Activated naive CD8-positive, alpha-beta T cell (primary cell): Measurements from ENCODE around the gene TRPC4AP.

Source experiments
- H3K27ac Mint-ChIP-seq: one replicate; pipeline ENCODE4 v1.8.0; 2021; ENCODE audit warnings: mixed read lengths
- H3K27me3 Mint-ChIP-seq: one replicate; pipeline ENCODE4 v1.8.0; 2021; ENCODE audit warnings: mixed read lengths
- H3K36me3 Mint-ChIP-seq: one replicate; pipeline ENCODE4 v1.8.0; 2021; ENCODE audit warnings: mixed read lengths
- H3K4me1 Mint-ChIP-seq: one replicate; pipeline ENCODE4 v1.8.0; 2021; ENCODE audit warnings: low read depth, mixed read lengths
- H3K4me3 Mint-ChIP-seq: one replicate; pipeline ENCODE4 v1.8.0; 2021; ENCODE audit warnings: mild to moderate bottlenecking, mixed read lengths
- H3K9me3 Mint-ChIP-seq: one replicate; pipeline ENCODE4 v1.8.0; 2021; ENCODE audit warnings: low read depth, mixed read lengths

Gene TRPC4AP

DNA sequence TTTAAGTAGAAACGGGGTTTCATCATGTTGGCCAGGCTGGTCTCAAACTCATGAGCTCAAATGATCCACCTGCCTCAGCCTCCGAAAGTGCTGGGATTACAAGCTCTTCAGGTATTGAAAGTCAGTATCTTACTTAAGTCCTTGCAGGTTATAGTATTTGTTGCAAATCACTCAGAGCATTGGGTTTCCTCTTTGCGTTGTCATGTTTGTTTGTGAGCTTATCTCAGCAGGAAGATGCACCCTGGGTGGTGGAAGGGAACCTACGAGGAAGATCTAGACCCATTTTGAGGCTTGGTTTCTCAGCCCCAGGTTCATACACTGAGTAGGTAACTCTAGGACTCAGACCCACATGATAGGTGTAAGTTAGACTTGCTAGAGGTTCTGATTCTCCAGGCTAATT, 118.4 kb downstream of the TRPC4AP start:
- no peaks in the 10 kb centered on the region for H3K4me1 Mint-ChIP-seq
- H3K4me3 Mint-ChIP-seq = no peak overlapping the region
- H3K9me3 Mint-ChIP-seq = no peaks in the 10 kb centered on the region
- peaks cover 2% of the 10 kb centered on the region for H3K27me3 Mint-ChIP-seq
- H3K27ac Mint-ChIP-seq = no peak overlapping the region
- H3K36me3 Mint-ChIP-seq = peaks cover 2% of the 10 kb centered on the region

DNA sequence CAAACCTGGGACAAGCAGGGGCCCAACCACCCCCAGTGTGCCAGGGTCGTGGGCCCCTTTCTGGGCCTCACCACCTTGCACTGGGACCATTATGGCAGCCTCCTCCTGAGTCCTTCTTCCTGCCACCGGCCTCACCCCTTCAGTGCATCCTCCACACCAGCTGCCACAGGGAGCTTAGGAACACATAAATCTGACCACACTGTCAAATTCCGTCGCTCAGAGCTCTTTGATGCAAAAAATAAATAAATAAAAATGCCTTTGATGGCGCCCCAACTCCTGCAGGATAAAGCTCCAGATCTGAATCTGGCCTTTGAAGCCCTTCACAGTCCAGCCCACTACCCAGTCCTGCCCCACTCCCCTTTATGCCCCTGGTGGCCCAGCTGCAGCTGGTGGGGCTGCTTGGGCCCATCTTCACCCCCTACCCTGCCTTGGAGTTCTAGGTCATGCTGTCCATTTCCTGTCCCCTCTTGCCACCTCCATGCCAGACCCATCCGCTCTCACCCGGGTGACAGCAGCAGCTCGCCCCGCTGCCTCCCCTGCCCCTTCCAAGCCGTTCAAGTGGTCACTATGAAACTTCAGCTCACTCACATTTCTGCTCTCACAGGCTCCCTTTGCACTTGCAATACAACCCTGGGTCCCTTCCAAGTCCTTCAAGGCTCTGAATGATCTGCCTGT, 120.9 kb downstream of the TRPC4AP start:
- H3K9me3 Mint-ChIP-seq = no peaks in the 10 kb centered on the region
- no peak overlapping the region for H3K4me3 Mint-ChIP-seq
- H3K4me1 Mint-ChIP-seq = no peaks in the 10 kb centered on the region
- peaks cover 2% of the 10 kb centered on the region for H3K36me3 Mint-ChIP-seq
- H3K27ac Mint-ChIP-seq = no peak overlapping the region
- no peaks in the 10 kb centered on the region for H3K27me3 Mint-ChIP-seq

DNA sequence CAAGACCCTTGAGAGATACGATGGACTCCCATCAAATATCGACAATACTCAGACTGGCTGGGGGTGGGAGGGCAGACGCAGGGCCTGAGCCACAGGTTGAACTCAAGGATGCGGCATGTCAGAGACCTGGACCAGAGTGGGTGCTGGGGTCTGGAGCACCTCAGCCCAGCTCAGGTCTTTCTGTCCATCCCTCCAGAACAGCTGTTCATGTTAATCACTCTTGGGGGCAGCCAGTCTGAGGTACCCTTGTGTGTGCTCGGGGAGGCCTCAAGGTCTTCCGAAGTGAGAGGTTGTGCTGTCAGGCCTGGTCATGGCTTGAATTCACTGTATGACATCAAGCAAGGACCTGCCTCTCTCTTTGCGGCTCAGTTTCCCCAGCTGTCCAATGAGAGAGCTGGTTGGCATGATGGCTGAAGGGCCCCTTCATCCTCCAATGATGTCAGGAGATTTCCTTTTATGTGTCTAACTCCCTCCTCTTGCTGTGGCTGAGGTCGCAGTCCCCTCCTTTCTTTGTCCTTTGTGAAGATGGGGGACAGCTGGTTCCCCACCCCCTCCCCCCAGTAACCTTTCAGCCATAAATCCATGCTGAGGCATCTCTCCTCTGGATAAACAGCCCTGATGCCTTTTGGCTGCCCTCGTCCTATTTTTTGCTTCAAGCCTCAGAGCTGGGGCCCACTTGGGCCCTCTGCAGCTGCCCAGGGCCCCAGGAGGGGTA, 121.6 kb downstream of the TRPC4AP start:
- Mint-ChIP-seq H3K9me3 (no peaks in the 10 kb centered on the region), H3K27me3 (no peaks in the 10 kb centered on the region), H3K4me1 (no peaks in the 10 kb centered on the region), H3K4me3 (no peak overlapping the region), H3K36me3 (peaks cover 2% of the 10 kb centered on the region), H3K27ac (no peak overlapping the region)

DNA sequence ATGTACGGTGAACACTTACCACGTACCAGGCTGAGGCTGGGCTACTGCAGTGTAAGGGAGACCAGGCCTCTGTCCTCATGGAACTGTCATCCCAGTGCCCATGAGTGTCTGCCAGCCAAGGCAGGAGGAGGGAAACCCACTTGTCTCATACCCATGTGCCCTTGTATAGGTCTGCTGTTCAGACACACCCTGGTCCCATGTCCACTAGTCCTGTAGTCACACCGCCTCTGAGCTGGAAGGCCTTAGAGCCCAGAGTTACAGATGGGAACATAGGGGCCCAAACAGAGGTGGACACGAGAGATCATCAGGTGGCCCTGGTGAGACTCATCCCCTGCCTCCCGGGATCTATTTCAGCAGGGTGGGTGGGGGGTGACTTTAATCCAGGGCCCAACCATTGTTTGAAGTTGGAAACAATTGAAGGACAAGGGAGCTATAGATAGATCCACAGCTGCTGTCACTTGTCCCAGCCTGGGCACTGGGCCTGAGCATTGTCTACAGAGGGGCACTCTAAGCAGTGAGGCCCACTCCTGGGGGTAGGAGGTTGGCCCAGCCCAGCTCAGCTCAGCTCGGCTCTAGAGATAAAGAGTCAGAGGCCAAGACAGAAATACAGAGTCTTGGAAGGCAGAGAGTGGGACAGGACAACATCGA, 122.3 kb downstream of the TRPC4AP start:
- Mint-ChIP-seq H3K4me3 (no peak overlapping the region), H3K27me3 (no peaks in the 10 kb centered on the region), H3K4me1 (no peaks in the 10 kb centered on the region), H3K36me3 (peaks cover 2% of the 10 kb centered on the region), H3K9me3 (no peaks in the 10 kb centered on the region), H3K27ac (no peak overlapping the region)

DNA sequence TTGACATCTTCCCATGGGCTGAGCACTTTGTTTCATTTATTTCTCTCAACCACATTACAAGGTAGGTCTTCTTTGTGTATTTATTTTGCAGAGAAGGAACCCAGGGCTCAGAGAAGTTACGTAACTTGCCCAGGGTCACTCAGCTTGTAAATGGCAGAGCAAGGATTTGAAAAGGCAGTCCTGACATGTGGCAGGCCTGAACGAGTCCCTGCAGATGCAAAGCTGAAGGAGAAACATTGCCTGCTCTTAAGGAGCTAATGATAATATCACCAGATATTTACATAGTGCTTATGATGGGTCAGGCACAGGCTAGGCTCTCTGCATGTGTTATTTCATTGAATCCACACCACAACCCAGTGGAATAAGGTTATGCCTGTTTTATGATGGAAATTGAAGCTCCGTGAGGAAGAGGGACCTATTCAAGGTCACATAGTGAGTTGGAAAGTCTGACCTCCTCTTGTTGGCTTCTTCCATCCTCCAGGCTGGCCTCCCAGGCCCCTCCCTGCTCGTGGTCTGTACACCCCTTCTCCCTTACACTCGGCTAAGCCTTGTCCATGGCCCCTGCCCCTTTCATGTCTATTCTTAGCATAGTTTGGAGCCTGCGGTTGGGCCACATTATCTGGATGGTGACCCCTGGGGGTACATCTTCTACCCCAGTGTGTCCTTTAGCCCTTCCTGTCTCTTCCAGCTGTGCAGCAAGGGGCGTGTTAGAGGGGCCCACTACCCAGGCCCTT, 124.4 kb downstream of the TRPC4AP start:
- Mint-ChIP-seq H3K36me3 (peaks cover 2% of the 10 kb centered on the region), H3K27ac (no peak overlapping the region), H3K27me3 (no peaks in the 10 kb centered on the region), H3K4me1 (no peaks in the 10 kb centered on the region), H3K9me3 (no peaks in the 10 kb centered on the region), H3K4me3 (no peak overlapping the region)

DNA sequence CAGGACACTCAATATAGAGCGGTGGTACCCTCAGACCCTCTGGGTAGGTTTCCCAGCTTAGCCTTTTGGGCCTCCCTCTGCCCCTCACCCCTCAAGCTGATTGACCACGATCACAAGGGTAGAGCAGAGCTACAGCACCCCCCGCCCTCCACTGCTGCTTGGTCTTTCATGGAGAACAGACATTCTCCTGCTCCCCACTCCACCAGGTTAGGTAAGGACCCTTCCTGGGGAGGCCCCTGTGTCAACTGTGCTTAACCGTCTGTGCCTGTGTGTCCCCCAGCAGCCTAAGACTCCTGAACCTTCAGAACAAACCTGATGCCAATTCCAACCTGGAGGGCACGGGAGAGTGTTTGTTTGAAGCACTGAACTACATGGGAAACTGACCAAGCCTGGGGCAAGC, 125.2 kb downstream of the TRPC4AP start:
- Mint-ChIP-seq H3K27ac (no peak overlapping the region), H3K36me3 (peaks cover 2% of the 10 kb centered on the region), H3K4me3 (no peak overlapping the region), H3K27me3 (no peaks in the 10 kb centered on the region), H3K4me1 (no peaks in the 10 kb centered on the region), H3K9me3 (no peaks in the 10 kb centered on the region)

DNA sequence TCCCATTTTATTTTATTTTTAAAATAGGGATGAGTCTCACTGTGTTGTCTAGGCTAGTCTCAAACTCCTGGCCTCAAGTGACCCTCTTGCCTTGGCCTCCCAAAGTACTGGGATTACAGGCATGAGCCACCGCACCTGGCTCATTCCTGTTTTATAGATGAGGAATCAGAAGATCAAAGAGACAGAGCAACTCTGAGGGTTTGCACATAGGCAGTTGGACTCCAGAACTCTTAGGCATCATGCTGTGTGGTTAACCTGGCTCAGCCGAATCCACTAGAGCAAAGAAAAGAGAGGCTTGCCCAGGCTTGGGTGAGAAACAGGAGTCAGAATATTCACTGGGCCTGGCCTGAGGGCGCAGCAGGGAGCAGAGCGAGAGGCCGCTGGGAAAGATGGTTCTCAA, 127.6 kb downstream of the TRPC4AP start:
- no peak overlapping the region for H3K27ac Mint-ChIP-seq
- no peaks in the 10 kb centered on the region for H3K36me3 Mint-ChIP-seq
- no peaks in the 10 kb centered on the region for H3K9me3 Mint-ChIP-seq
- peaks cover 5% of the 10 kb centered on the region for H3K4me1 Mint-ChIP-seq
- H3K4me3 Mint-ChIP-seq = no peak overlapping the region
- no peaks in the 10 kb centered on the region for H3K27me3 Mint-ChIP-seq

DNA sequence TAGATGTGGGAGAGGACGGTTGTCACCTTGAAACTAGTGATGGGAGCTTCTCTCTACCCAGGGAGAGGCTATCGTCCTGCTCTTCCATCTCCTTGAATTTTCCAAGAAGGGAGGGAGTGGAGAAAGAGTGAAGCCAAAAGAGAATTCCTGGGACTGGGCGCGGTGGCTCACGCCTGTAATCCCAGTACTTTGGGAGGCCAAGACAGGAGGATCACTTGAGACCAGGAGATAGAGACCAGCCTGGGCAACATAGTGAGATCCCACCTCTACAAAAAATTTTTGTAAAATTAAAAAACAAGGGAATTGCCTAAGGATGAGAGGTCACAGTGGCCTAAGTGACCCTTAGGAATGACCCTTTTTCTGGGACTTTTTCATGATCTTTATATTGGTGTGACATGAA, 128.1 kb downstream of the TRPC4AP start:
- H3K27ac Mint-ChIP-seq = no peak overlapping the region
- no peak overlapping the region for H3K4me3 Mint-ChIP-seq
- peaks cover 5% of the 10 kb centered on the region for H3K4me1 Mint-ChIP-seq
- H3K9me3 Mint-ChIP-seq = no peaks in the 10 kb centered on the region
- no peaks in the 10 kb centered on the region for H3K36me3 Mint-ChIP-seq
- H3K27me3 Mint-ChIP-seq = no peaks in the 10 kb centered on the region

DNA sequence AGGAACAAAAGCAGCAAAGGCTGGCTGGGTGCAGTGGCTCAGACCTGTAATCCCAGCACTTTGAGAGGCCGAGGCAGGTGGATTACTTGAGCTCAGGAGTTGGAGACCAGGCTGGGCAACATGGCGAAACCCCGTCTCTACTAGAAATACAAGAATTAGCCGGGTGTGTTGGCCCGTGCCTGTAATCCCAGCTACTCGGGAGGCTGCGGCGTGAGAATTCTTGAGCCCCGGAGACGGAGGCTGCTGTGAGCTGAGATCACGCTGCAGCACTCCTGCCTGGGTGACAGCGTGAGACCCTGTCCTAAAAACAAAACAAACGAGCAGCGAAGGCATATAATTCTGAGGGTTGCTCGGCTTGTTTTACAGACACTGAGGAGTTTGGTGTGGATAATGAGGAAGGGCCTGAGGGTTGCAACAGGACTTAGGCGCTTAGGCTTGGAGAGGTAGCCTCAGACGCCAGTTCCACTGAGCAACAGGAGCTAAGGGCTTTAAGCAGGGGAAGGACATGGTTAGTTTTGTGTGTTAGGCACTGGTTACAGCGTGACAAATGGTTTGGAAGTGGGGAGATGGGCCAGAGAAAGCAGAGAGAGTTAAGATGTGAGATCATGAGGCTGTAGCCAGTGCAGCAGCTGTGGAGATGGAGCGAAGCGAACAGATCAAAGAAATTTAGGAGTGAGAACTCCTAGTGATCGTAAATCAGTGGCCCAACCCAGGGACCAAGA, 135.7 kb downstream of the TRPC4AP start:
- Mint-ChIP-seq H3K9me3 (no peaks in the 10 kb centered on the region), H3K36me3 (no peaks in the 10 kb centered on the region), H3K4me3 (no peak overlapping the region), H3K27me3 (no peaks in the 10 kb centered on the region), H3K4me1 (peaks cover 29% of the 10 kb centered on the region), H3K27ac (no peak overlapping the region)

DNA sequence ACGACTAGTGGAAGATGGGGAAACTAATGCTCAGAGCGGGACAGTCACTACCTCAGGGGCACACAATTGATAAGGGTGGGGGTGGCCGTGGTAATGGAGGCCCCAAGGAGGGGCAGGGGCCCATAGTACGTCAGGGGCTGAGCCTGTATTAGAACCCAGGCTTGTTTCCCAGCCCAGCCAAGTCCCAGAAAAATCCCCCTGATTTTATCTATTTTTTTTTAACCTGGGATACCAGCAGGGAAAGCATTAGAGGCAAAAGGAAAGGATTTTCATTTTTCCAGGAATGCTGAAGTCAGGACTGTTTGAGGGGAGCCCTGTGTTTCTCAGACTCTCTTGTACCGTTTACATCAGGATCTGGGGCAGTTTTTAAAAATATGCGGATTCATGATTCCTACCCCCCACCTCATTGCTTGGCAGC, 136.6 kb downstream of the TRPC4AP start:
- Mint-ChIP-seq H3K36me3 (no peaks in the 10 kb centered on the region), H3K9me3 (no peaks in the 10 kb centered on the region), H3K27ac (peak overlapping the region; percentile 97), H3K4me1 (peaks cover 30% of the 10 kb centered on the region), H3K4me3 (peak overlapping the region; percentile 98), H3K27me3 (no peaks in the 10 kb centered on the region)

DNA sequence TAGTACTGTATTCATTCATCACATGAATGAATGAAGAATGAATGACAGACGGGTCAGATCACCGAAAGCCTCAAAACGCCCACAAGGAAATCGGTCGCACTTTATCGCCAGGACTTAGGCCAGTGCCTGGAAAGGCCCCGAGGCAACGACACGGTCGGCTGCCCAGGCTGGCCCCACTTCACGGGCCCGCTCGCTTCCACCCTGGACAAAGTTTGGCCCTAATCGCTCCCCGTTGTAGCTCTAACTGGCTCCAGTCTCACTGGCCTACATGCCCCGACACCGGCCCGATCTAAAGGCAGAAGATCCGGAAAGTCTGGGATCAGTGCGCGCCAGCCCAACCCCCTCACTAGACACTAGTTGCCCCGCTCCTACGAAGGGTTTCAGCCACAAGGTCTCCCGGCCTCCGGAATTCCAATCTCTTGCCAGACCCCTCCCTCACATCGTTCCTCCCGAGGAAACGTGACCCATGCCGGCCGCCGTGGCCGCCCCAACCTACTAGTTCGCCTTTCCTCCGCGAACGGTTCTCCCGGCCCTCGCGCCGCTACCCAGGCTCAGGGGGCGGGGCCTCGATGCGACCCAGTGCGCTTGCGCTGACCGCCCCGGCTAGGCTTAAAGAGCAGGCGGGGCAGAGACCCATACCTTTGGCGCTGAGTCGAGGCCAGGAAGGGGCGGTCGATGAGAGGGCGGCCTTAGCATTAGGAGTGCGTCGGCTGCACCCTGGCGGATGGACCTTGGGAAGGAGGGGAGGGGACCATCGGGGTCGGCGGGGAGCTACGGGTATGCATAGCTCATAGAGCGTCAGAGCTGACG, 137.2 kb downstream of the TRPC4AP start, which contains the start of the genes GSS and MYH7B:
TSS of gene GSS (minus strand) at position 576 of the 810 bp plus-strand sequence. CDS start 3,954 bp downstream, outside the sequence.
TSS of gene MYH7B (plus strand) at position 638 of the 810 bp plus-strand sequence. CDS start 22,138 bp downstream, outside the sequence.
- H3K4me1 Mint-ChIP-seq = peaks cover 24% of the 10 kb centered on the region
- no peaks in the 10 kb centered on the region for H3K36me3 Mint-ChIP-seq
- H3K9me3 Mint-ChIP-seq = no peaks in the 10 kb centered on the region
- no peaks in the 10 kb centered on the region for H3K27me3 Mint-ChIP-seq
- peak within 1 kb of the TSS; percentile 98 for H3K4me3 Mint-ChIP-seq
- H3K27ac Mint-ChIP-seq = peak within 1 kb of the TSS; percentile 97

DNA sequence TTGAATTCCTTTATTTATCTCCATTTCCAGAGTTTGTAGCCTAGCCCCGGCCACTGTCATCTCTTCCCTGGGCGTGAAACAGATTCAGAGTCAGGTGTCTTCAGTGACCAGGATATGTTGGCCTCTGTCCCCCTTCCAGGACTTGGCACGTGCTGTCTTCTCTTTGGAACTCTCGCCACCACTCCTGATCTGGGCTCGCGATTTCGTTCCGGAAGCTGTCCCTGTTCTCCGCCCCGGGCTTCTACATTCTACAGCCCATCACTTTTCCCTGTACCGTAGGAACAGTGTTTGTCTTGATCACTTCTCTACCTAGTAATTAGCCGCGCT, 137.7 kb downstream of the TRPC4AP start:
- H3K4me3 Mint-ChIP-seq = peak overlapping the region; percentile 98
- no peaks in the 10 kb centered on the region for H3K27me3 Mint-ChIP-seq
- H3K27ac Mint-ChIP-seq = peak overlapping the region; percentile 97
- no peaks in the 10 kb centered on the region for H3K36me3 Mint-ChIP-seq
- H3K4me1 Mint-ChIP-seq = peaks cover 24% of the 10 kb centered on the region
- no peaks in the 10 kb centered on the region for H3K9me3 Mint-ChIP-seq

DNA sequence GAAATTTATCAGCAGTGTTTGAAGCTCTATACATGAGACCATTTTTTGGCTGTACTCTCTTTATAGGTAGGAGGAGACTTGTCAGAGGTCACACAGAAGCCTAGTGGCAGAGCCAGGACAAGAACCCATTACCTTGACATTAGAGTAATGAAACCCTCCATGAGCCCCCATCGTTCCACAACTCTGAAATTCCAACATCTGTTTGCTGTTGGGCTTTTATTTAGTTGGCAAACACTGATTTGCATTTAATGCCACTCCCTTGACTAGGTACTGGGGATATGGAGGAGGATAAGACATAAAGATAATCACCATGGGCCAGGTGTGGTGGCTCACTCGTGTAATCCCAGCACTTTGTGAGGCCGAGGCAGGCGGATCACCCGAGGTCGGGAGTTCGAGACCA, 138.6 kb downstream of the TRPC4AP start:
- Mint-ChIP-seq H3K27ac (no peak overlapping the region), H3K9me3 (no peaks in the 10 kb centered on the region), H3K27me3 (no peaks in the 10 kb centered on the region), H3K36me3 (no peaks in the 10 kb centered on the region), H3K4me1 (peaks cover 24% of the 10 kb centered on the region), H3K4me3 (peak overlapping the region; percentile 35)

DNA sequence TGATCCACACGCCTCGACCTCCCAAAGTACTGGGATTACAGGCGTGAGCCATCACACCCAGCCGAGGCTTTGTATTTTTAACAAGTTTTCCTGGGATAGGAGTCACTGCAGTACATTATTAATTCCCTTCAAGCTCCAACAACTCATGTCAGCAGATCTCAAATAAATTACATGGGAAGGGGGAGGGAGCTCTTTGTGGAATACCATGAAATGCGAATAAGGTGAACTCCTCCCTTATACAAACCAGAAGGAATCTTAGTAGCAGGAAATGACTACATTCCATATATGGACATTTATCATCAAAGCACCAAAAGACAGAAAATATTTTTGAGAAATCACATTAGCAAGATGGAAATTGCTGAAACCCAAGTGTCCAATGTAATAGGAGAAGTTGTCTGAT, 139.9 kb downstream of the TRPC4AP start:
- Mint-ChIP-seq H3K36me3 (no peaks in the 10 kb centered on the region), H3K4me3 (no peak overlapping the region), H3K27me3 (no peaks in the 10 kb centered on the region), H3K4me1 (peaks cover 24% of the 10 kb centered on the region), H3K9me3 (no peaks in the 10 kb centered on the region), H3K27ac (no peak overlapping the region)
